Measurements from ENCODE around the gene UBXN2A.

UBXN2A gene

DNA sequence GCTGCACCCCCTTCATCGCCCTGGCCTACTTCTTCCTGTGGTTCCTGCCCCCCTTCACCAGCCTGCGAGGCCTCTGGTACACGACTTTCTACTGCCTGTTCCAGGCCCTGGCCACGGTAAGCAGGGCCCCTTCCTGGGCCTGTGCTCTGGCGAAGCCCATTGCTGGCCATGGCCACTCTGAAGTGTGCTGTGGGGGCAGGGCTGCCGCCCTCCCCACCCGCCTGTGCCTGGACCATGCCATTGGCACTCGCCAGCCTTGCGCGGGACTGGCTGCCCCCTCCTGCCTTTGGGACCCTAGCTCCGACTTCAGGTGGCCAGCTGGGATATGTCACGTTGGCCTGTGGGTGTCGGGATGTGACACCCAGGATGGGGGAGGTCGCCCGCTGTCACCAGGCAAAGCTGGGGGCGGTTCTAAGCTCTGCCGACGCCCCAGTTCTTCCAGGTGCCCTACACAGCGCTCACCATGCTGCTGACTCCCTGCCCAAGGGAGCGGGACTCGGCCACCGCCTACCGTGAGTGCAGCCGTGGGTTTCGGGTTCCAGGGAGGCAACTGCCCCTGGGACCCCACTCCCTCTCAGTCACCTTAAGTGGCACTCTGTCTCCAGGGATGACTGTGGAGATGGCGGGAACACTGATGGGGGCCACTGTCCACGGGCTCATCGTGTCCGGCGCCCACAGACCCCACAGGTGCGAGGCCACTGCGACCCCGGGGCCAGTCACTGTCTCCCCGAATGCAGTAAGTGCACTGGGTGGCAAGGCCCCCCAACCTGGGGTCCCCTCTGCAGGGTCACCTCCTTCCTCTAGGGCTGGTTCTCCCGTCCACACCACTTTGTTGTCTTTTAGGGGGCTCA lies 76.8 kb downstream of the UBXN2A start:
- TF ChIP-seq ZBTB1 (tag by site-specific recombination; IDR thresholded peaks at IDR 0.05) (no peak), ZNF776 (tag by site-specific recombination; IDR thresholded peaks at IDR 0.05; ENCODE audit: borderline replicate concordance) (no peak), ZNF335 (tag by site-specific recombination; conservative IDR thresholded peaks at IDR 0.05) (no peak), ZNF155 (tag by site-specific recombination; IDR thresholded peaks at IDR 0.05) (no peak), KLF9 (tag by site-specific recombination; IDR thresholded peaks at IDR 0.05; ENCODE audit: low read depth) (no peak), BCL11B (tag by site-specific recombination; IDR thresholded peaks at IDR 0.05; ENCODE audit: low read depth) (no peak), MYNN (tag by site-specific recombination; IDR thresholded peaks at IDR 0.05; ENCODE audit: borderline replicate concordance) (no peak), ZNF391 (tag by site-specific recombination; IDR thresholded peaks at IDR 0.05; ENCODE audit: borderline replicate concordance, low read depth) (no peak)
- TF ChIP-seq, protein P1, sequence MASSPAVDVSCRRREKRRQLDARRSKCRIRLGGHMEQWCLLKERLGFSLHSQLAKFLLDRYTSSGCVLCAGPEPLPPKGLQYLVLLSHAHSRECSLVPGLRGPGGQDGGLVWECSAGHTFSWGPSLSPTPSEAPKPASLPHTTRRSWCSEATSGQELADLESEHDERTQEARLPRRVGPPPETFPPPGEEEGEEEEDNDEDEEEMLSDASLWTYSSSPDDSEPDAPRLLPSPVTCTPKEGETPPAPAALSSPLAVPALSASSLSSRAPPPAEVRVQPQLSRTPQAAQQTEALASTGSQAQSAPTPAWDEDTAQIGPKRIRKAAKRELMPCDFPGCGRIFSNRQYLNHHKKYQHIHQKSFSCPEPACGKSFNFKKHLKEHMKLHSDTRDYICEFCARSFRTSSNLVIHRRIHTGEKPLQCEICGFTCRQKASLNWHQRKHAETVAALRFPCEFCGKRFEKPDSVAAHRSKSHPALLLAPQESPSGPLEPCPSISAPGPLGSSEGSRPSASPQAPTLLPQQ (tag by site-specific recombination; IDR thresholded peaks at IDR 0.05), result no peak
- no peaks in the 10 kb centered on the region for H3K4me1 ChIP-seq (ENCODE audit: control insufficient read depth, insufficient read depth, low read length)
- no peaks in the 10 kb centered on the region for H3K9me3 ChIP-seq (ENCODE audit: control insufficient read depth, insufficient read depth, low read depth, low read length)
- no peaks in the 10 kb centered on the region for H3K36me3 ChIP-seq (ENCODE audit: control insufficient read depth in 2 of 2, insufficient read depth in 1 of 2, low read length in 2 of 2)
- POLR2A ChIA-PET, result no interaction called here
- H3K27ac ChIP-seq (ENCODE audit: extremely low read depth, low read depth, low read length), result no peak overlapping the region
- CTCF ChIA-PET, result no interaction called here
- no peak overlapping the region for H3K4me3 ChIP-seq (ENCODE audit: low read depth, low read length)

DNA sequence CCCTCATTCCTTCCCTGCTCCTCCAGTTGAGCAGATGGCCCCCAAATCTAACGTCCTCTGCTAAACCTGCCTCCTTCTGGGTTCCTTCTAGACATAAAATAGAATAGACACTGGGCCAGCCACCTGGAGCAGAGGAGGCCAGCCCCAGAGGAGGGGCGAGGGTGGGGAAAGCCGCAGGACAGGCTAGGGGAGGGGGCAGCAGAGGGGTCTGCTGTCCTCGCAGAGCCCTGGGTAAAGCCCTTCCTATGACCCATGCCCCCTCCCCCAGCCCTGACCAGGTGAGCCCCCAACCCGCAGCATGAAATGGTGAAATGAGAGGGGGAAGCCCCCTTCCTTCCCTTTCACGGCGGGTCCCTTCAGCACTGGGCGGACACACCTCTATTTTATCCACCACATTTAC lies 77.4 kb downstream of the UBXN2A start:
- ChIA-PET CTCF (no interaction called here), POLR2A (no interaction called here)
- no peak overlapping the region for H3K27ac ChIP-seq (ENCODE audit: extremely low read depth, low read depth, low read length)
- no peak overlapping the region for H3K4me3 ChIP-seq (ENCODE audit: low read depth, low read length)
- H3K4me1 ChIP-seq (ENCODE audit: control insufficient read depth, insufficient read depth, low read length), result no peaks in the 10 kb centered on the region
- H3K36me3 ChIP-seq (ENCODE audit: control insufficient read depth in 2 of 2, insufficient read depth in 1 of 2, low read length in 2 of 2), result peaks cover 0 to 6% of the 10 kb centered on the region in 2 experiments; a peak in 1 of 3 replicates
- no peak for TF ChIP-seq ZNF791 (tag by site-specific recombination; IDR thresholded peaks at IDR 0.05)
- TF ChIP-seq, protein P2, sequence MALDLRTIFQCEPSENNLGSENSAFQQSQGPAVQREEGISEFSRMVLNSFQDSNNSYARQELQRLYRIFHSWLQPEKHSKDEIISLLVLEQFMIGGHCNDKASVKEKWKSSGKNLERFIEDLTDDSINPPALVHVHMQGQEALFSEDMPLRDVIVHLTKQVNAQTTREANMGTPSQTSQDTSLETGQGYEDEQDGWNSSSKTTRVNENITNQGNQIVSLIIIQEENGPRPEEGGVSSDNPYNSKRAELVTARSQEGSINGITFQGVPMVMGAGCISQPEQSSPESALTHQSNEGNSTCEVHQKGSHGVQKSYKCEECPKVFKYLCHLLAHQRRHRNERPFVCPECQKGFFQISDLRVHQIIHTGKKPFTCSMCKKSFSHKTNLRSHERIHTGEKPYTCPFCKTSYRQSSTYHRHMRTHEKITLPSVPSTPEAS (tag by site-specific recombination; IDR thresholded peaks at IDR 0.05), result no peak
- no peak for TF ChIP-seq ZNF501 (tag by site-specific recombination; IDR thresholded peaks at IDR 0.05)
- TF ChIP-seq, protein P3, sequence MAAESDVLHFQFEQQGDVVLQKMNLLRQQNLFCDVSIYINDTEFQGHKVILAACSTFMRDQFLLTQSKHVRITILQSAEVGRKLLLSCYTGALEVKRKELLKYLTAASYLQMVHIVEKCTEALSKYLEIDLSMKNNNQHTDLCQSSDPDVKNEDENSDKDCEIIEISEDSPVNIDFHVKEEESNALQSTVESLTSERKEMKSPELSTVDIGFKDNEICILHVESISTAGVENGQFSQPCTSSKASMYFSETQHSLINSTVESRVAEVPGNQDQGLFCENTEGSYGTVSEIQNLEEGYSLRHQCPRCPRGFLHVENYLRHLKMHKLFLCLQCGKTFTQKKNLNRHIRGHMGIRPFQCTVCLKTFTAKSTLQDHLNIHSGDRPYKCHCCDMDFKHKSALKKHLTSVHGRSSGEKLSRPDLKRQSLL (tag by site-specific recombination; IDR thresholded peaks at IDR 0.05), result no peak
- TF ChIP-seq ZNF214 (tag by site-specific recombination; IDR thresholded peaks at IDR 0.05; ENCODE audit: borderline replicate concordance), result no peak
- no peak for TF ChIP-seq TRIM28 (IDR thresholded peaks at IDR 0.05; ENCODE audit: borderline replicate concordance, low read length)
- no peak for TF ChIP-seq ZNF37A (tag by site-specific recombination; IDR thresholded peaks at IDR 0.05)
- TF ChIP-seq, protein P4, sequence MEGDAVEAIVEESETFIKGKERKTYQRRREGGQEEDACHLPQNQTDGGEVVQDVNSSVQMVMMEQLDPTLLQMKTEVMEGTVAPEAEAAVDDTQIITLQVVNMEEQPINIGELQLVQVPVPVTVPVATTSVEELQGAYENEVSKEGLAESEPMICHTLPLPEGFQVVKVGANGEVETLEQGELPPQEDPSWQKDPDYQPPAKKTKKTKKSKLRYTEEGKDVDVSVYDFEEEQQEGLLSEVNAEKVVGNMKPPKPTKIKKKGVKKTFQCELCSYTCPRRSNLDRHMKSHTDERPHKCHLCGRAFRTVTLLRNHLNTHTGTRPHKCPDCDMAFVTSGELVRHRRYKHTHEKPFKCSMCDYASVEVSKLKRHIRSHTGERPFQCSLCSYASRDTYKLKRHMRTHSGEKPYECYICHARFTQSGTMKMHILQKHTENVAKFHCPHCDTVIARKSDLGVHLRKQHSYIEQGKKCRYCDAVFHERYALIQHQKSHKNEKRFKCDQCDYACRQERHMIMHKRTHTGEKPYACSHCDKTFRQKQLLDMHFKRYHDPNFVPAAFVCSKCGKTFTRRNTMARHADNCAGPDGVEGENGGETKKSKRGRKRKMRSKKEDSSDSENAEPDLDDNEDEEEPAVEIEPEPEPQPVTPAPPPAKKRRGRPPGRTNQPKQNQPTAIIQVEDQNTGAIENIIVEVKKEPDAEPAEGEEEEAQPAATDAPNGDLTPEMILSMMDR (tag by site-specific recombination; IDR thresholded peaks at IDR 0.05), result no peak
- TF ChIP-seq, protein P5, sequence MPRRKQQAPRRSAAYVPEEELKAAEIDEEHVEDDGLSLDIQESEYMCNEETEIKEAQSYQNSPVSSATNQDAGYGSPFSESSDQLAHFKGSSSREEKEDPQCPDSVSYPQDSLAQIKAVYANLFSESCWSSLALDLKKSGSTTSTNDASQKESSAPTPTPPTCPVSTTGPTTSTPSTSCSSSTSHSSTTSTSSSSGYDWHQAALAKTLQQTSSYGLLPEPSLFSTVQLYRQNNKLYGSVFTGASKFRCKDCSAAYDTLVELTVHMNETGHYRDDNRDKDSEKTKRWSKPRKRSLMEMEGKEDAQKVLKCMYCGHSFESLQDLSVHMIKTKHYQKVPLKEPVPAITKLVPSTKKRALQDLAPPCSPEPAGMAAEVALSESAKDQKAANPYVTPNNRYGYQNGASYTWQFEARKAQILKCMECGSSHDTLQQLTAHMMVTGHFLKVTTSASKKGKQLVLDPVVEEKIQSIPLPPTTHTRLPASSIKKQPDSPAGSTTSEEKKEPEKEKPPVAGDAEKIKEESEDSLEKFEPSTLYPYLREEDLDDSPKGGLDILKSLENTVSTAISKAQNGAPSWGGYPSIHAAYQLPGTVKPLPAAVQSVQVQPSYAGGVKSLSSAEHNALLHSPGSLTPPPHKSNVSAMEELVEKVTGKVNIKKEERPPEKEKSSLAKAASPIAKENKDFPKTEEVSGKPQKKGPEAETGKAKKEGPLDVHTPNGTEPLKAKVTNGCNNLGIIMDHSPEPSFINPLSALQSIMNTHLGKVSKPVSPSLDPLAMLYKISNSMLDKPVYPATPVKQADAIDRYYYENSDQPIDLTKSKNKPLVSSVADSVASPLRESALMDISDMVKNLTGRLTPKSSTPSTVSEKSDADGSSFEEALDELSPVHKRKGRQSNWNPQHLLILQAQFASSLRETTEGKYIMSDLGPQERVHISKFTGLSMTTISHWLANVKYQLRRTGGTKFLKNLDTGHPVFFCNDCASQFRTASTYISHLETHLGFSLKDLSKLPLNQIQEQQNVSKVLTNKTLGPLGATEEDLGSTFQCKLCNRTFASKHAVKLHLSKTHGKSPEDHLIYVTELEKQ (tag by site-specific recombination; IDR thresholded peaks at IDR 0.05; ENCODE audit: borderline replicate concordance), result no peak
- TF ChIP-seq ZFP41 (tag by site-specific recombination; IDR thresholded peaks at IDR 0.05; ENCODE audit: borderline replicate concordance), result no peak
- TF ChIP-seq RBAK (tag by site-specific recombination; IDR thresholded peaks at IDR 0.05), result no peak
- no peaks in the 10 kb centered on the region for H3K9me3 ChIP-seq (ENCODE audit: control insufficient read depth, insufficient read depth, low read depth, low read length)

Data from HEK293 (cell line).